Right lobe of liver (tissue), 4 donors: ENCODE results near the gene STRBP.

Experiments
- CTCF ChIP-seq, 4 donors: fragments of 200-600 bp in 3 of 4; fragments of 450-650 bp in 1 of 4; IDR thresholded peaks; one replicate each; pipeline versions ENCODE4 v1.5.1 to v1.8.0; 2016 to 2022; ENCODE audit warnings: antibody characterized with exemption in 4 of 4, mild to moderate bottlenecking in 2 of 4
- POLR2A ChIP-seq: fragments of 450-650 bp; IDR thresholded peaks from one replicate; pipeline ENCODE4 v1.6.1; 2017; ENCODE audit warnings: antibody characterized with exemption, mild to moderate bottlenecking
- donor health status: DM: no; HTN: no; CAD: no.
- donor health status: DM: no; HTN: no; CAD: no.
- donor health status: DM: no; HTN: yes; CAD: no.

GRCh38 chr9:123191260-123191659 lies 77.1 kb downstream of the STRBP start:
- TF ChIP-seq CTCF (IDR thresholded peaks at IDR 0.05) (no peak), POLR2A (no peak)
